GM12892 (cell line): ENCODE results near the gene ANO9.
"Not testable (repeated sequence)": the region's sequence is repeated elsewhere in the genome, so short reads cannot be mapped to it uniquely, and the experiment has no call there.

Source experiments
- DNase-seq: peaks from one replicate; pipeline ENCODE4 v3.0.0; 2011; ENCODE audit not compliant: insufficient read length
- FAIRE-seq: peaks from 2 replicates; lab custom pipeline; 2011; peaks lifted over from hg19 to GRCh38; lab: Jason Lieb, UNC
- POLR2A ChIP-seq: IDR thresholded peaks from 2 replicates; pipeline ENCODE4 v1.6.1; 2011; ENCODE audit warnings: low read depth, low read length, control low read depth
- POLR2AphosphoS5 ChIP-seq: IDR thresholded peaks from 2 replicates; pipeline ENCODE4 v1.6.1; 2011; ENCODE audit warnings: low read depth, low read length, control low read depth
- TAF1 ChIP-seq: IDR thresholded peaks from 2 replicates; pipeline ENCODE4 v1.6.1; 2011; ENCODE audit warnings: low read depth, mild to moderate bottlenecking, control low read depth, low read length, borderline replicate concordance

ANO9 gene

GRCh38 chr11:425301-425700 is 16.5 kb downstream of the ANO9 start:
- FAIRE-seq = no peak
- DNase-seq = no peak

DNA sequence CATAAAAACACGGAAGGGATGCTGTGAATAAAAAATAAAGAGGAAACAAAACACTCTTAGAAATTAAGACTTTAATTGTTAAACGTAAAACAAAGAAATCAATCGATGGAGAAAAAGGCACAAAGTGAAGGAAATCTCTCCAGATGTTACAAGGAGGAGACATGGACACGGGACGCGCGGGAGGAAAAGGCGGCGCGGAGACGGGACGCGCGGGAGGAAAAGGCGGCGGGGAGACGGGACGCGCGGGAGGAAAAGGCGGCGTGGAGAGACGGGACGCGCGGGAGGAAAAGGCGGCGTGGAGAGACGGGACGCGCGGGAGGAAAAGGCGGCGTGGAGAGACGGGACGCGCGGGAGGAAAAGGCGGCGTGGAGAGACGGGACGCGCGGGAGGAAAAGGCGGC is 17.0 kb downstream of the ANO9 start:
- not testable (repeated sequence) for DNase-seq, FAIRE-seq

More at GRCh38 chr11:425301-425700, 16.5 kb downstream of the ANO9 start:
- no peak for TF ChIP-seq POLR2A
- TF ChIP-seq POLR2AphosphoS5 = no peak
- no peak for TF ChIP-seq TAF1

DNA sequence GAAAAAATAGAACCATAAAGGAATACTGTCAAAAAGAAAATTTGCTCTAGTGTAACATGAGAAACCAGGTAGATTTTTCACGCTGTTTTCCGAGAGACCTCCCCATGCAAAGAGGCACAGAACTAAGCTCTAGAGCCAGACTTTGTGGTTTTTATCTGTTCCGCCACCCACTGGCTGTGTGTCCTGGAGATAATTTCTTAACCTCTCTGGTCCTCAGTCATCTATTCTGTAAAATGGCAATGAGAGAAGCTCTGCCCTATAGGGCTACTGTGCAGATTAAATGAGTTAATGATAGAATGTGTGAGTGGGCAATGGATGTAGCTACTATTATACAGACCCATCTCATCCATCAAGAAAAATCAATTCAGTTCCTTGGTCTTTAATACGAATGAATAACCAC is 17.6 kb downstream of the ANO9 start:
- TF ChIP-seq POLR2AphosphoS5 = no peak
- no peak for TF ChIP-seq TAF1
- no peak for TF ChIP-seq POLR2A
- no peak for DNase-seq

DNA sequence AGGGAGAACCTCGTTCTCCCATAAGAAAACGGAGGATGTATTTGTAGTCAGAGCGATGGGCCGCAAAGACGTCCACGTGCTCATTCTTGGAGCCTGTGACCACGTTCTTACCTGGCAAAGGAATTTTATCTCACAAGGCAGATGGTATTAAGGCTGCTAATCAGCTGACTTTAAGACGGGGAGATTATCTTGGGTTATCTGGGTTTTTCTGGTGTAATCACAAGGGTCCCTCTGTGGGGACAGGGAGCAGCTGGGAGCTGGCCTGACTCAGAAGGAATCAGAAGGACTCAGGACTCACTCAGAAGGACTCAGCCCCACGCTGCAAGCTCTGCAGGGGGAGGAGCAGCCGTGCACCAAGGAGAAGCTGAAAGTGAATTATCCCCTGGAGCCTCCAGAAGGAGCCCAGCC is 19.6 kb downstream of the ANO9 start:
- FAIRE-seq (no peak), DNase-seq (no peak)
- TF ChIP-seq TAF1 = no peak
- TF ChIP-seq POLR2A = no peak
- no peak for TF ChIP-seq POLR2AphosphoS5

More for the DNA sequence above, 17.6 kb downstream of the ANO9 start:
- FAIRE-seq = no peak

DNA sequence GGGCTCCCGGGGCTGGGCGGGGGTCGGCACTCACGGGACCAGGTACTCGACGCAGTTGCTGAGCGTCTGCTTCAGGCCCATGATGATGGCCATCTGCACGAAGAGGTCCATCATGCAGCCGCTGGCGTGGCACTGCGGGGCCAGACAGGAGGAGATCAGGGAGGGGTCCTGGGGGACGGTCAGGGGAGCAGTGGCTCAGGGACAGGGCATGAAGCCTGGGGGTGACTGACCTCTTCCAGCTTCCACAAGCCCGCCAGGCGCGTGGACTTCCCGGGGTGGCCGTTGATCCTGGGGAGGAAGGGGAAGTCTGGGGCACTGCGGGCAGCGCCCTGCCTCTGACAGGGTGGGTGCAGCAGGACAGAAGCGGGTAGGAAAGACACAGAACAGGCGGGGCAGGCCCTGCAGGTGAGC is 20.9 kb downstream of the ANO9 start:
- DNase-seq (no peak), FAIRE-seq (no peak)
- TF ChIP-seq TAF1 (no peak), POLR2AphosphoS5 (no peak), POLR2A (no peak)

DNA sequence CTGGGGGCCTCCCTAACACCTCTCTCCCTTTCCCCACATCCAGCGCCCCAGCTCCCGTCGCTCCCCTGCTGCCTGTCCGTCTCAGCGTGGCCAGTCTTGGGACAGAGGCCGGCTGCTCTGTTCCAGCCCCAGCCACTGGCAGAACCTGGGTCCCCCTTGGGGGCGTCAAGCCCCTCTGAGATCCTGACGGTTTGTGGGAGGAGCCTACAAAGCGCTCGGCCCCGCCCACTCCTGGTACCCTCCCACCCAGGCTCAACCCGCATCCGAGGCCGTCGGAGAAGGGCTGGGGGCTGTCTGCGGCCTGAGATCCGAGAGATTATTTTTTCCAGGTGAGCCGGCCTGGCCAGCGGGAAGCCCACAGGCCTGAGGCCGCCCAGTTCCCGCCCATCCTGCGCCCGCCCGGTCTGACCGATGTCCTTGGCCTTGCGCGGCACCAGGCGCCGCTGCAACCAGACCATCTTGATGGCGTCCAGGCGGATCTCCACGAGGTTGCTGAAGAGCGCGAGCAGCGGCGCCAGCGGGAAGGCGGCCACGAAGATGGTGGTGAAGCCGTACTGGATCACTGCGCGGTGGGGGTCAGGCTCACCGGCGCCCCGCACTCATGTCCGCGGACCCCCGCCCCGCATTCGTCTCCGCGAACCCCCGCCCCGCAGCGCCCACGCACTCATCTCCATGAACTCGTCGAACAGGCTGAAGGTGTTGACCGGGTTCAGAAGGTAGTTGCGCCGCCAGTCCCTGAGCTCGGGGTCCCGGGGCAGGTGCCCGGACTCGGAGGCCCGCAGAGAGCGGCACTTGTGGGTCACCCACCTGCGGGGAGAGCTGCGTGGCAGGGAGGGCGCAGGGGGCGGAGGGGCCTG is 21.5 kb downstream of the ANO9 start:
- FAIRE-seq (no peak), DNase-seq (no peak)
- no peak for TF ChIP-seq POLR2AphosphoS5
- no peak for TF ChIP-seq TAF1
- TF ChIP-seq POLR2A = no peak

DNA sequence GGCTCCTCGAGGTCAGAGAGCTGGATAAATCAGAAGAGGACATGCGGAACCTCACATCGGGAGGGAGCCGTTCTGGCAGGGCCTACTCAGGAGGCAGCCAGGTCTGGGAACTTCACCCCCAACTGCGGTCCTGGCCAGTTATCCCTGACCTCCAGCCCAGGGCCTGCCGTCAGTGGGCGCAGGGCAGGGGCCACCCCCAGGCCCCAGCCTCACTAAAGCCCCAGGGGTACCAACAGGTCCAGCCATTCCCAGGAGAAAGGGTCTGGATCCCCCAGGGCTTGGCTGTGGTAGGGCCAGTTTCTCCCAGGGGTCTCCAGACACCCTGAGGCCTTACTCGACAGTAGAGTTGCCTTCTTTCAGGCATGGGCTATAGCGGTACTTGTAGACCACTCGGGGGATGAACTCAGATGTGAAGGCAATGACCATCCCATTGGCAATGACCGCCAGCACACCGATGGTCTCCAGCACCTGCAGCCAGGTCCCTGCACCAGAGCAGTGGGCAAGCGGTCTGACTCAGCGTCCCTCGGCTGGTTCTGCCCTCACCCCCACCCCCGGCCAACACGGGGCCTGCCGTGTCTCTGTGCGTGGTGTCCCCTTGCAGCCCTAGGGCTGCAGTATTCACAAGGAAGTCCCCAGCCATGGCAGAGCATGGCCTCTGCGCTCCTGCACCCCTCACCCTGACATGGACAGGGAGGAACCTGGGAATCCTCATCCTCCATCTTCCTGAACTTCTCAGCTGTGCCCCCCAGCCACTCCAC is 22.4 kb downstream of the ANO9 start:
- DNase-seq = no peak
- FAIRE-seq = no peak
- TF ChIP-seq POLR2A (no peak), POLR2AphosphoS5 (no peak), TAF1 (no peak)

DNA sequence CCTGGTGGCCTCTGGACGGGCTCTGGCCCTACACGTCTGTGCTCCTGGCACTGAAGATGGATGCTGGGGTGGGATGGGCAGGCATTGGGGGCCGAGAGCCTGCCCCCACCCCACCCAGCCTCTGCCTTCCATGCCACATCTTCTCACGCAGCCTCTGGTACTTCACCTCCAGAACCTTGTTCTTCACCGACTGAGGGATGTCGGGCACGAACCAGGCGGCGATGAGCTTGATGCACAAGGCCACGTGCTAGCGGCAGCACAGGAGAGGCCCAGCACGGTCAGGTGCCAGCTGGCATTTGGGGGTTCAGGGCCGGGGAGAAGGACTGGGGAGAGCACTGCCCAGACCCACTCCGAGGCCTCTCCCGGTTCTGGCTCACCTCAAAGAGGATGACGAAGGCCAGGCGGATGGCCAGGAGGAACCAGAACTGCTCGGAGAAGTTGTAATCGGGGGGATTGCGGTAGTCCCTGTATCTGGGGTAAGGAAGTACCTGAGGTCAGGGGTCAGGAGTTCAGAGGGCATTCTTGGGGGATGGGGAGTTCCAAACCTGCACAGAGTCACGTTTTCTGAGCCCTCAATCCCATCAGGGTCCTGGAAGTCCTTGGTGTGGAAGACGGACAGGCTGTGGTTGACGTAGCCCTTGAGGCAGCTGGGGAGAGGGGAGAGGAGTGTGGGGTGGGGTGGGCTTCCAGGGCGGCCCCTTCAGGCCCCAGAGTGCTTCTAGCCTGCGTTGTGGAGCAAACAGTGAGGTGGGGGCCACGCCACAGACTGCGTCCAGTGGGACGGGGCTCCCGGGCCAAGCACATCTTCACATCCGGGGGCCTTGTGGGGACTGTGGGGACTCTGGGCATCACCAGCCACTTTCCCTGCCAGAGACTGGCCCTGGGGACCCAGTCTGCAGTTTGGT is 23.2 kb downstream of the ANO9 start:
- DNase-seq (no peak), FAIRE-seq (no peak)
- no peak for TF ChIP-seq POLR2AphosphoS5
- no peak for TF ChIP-seq TAF1
- TF ChIP-seq POLR2A = no peak

GRCh38 chr11:417652-418342 is 24.0 kb downstream of the ANO9 start:
- FAIRE-seq (no peak), DNase-seq (no peak)
- no peak for TF ChIP-seq TAF1
- no peak for TF ChIP-seq POLR2AphosphoS5
- TF ChIP-seq POLR2A = no peak

DNA sequence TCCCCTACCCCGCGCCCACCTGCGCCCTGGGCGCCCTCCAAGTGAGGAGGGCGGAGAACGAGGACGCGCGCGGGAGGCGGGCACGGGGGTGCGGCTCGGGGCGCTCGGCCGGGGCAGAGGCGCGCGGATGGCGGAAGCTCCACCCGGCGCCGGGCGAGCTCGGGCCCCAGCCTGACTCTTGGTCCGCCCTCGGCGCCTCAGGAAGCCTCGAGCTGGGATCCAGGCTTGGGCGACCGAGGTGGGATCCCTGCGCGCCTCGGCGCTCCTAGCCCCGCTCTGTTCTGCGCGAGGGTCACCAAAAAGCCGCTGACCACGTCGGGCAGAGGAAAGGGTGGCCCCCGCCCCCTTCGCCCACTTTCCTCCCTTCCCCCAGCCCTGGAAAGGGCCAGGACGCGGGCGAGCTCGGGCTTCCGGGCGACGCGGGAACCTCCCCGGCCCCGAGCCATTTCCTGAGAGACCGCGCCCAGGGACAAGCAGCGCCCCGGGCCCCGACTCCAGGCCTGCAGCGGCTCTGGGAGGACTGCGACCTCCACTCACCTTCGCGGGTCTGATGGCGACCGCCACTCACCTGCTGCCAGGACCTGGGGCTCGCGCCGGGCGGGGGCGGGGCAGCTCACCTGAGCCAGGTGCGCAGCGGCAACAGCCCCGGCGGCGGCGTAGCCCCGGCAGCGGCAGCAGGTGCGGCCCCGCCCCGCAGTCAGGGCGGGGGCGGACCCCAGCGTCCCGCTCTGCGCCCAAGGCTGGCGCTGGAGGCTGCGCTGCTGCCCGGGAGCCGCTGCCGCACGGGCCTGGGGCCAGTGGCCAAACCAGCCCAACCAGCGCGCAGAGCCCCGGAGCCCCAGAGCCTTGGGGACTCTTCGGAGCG is 24.8 kb downstream of the ANO9 start:
- DNase-seq (no peak), FAIRE-seq (no peak)
- TF ChIP-seq POLR2A (no peak), POLR2AphosphoS5 (no peak), TAF1 (no peak)
